ENCODE results near the gene DHTKD1. TPM values are rescaled to one million over a fixed set of nuclear protein-coding genes. Genes with fewer than 3 reads are reported as not detected.

Gene DHTKD1
- total and polyA plus RNA-seq, 2 of the 4 experiments (the other 2 are of a cell fraction) = 13.9 to 20.3 TPM

DNA sequence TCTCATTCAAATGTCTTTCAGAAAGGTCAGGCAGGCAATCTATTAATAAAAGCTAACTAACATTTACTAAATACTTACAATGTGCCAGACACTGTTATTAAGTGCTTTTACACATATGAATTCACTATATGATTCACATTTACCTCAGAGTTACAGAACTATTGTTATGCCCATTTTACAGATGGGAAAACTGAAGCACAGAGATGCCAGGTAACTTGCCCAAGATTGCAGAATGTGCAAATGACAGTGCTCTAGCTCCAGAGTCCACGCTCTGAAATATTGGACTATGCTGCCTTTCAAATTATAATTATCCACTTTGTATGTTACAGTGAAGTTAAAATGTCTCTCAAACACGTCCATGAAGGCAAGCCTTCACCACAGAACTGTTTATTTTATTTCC, 48.2 kb upstream of the DHTKD1 start:
- ChIA-PET CTCF (no interaction called here), POLR2A (ENCODE audit: unreplicated experiment) (no interaction called here)
- no peak for DNase-seq
- dilution Hi-C loops (cut with HindIII; ENCODE audit: low sequenced_read_pairs, unreplicated experiment) = no loop called here
- H4K5ac ChIP-seq (ENCODE audit: low read depth, low read length) = no peak overlapping the region
- no peak overlapping the region for H3K4ac ChIP-seq (ENCODE audit: low read depth, low read length)
- no peak overlapping the region for H3K56ac ChIP-seq (ENCODE audit: extremely low read depth, insufficient read depth, low read length)
- no peaks in the 10 kb centered on the region; the same call in 1 of the 2 replicates for H3K9me1 ChIP-seq (ENCODE audit: insufficient read depth, low read length)
- H3K9me3 ChIP-seq (ENCODE audit: control insufficient read depth, insufficient read depth, low read length) = no peaks in the 10 kb centered on the region
- H2BK15ac ChIP-seq (ENCODE audit: low read depth, low read length) = no peak overlapping the region
- no peak overlapping the region for H3K4me3 ChIP-seq (ENCODE audit: insufficient read depth, low read depth, low read length)
- no peak overlapping the region for H2AK9ac ChIP-seq (replicated peaks; ENCODE audit: low read depth, low read length, poor library complexity)
- no peak overlapping the region for H3K27ac ChIP-seq (ENCODE audit: insufficient read depth, low read length)
- H3K4me1 ChIP-seq (ENCODE audit: control insufficient read depth, insufficient read depth, low read length) = peaks cover 4% of the 10 kb centered on the region
- no peak for ATAC-seq (ENCODE audit: low read depth)
- no peak overlapping the region for H2AFZ ChIP-seq (replicated peaks; ENCODE audit: low read length, poor library complexity)
- no TSS peak for BruUV-seq (replicated peaks)
- no peak overlapping the region for H2AK5ac ChIP-seq (ENCODE audit: low read depth, low read length)
- no peaks in the 10 kb centered on the region for H3K27me3 ChIP-seq (ENCODE audit: control insufficient read depth, insufficient read depth, low read length)
- H4K8ac ChIP-seq (ENCODE audit: low read depth in 2 of 2, low read length in 2 of 2) = no peak overlapping the region
- peaks cover 21 to 47% of the 10 kb centered on the region in 2 experiments; a peak in 3 of 4 replicates for H3K79me1 ChIP-seq (ENCODE audit: low read depth in 1 of 2, low read length in 2 of 2)
- intact Hi-C loops (cut with micrococcal nuclease) = no loop called here
- H3K9ac ChIP-seq (ENCODE audit: low read depth, low read length) = no peak overlapping the region
- no peak overlapping the region for H2BK120ac ChIP-seq (ENCODE audit: low read depth, low read length)
- in situ Hi-C loops (cut with MboI; ENCODE audit: low sequenced_read_pairs) = no loop called here
- no peak overlapping the region for H2BK20ac ChIP-seq (ENCODE audit: low read depth, low read length)
- no peak overlapping the region for H3K14ac ChIP-seq (replicated peaks; ENCODE audit: low read depth, low read length)
- no peak overlapping the region for H3K4me2 ChIP-seq (ENCODE audit: low read depth, low read length)
- H2BK5ac ChIP-seq (ENCODE audit: low read depth, low read length, poor library complexity, severe bottlenecking) = no peak overlapping the region
- H3K23ac ChIP-seq (ENCODE audit: low read depth, low read length) = no peak overlapping the region
- TF ChIP-seq RCOR1 (IDR thresholded peaks at IDR 0.05; ENCODE audit: insufficient replicate concordance, low read length) = no peak
- TF ChIP-seq, protein P1, sequence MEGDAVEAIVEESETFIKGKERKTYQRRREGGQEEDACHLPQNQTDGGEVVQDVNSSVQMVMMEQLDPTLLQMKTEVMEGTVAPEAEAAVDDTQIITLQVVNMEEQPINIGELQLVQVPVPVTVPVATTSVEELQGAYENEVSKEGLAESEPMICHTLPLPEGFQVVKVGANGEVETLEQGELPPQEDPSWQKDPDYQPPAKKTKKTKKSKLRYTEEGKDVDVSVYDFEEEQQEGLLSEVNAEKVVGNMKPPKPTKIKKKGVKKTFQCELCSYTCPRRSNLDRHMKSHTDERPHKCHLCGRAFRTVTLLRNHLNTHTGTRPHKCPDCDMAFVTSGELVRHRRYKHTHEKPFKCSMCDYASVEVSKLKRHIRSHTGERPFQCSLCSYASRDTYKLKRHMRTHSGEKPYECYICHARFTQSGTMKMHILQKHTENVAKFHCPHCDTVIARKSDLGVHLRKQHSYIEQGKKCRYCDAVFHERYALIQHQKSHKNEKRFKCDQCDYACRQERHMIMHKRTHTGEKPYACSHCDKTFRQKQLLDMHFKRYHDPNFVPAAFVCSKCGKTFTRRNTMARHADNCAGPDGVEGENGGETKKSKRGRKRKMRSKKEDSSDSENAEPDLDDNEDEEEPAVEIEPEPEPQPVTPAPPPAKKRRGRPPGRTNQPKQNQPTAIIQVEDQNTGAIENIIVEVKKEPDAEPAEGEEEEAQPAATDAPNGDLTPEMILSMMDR (conservative IDR thresholded peaks at IDR 0.05; ENCODE audit: low read depth, low read length) = no peak
- TF ChIP-seq SMC3 (IDR thresholded peaks at IDR 0.05; ENCODE audit: low read depth, low read length) = no peak
- H3K18ac ChIP-seq (ENCODE audit: low read depth, low read length) = no peak overlapping the region
- H4K20me1 ChIP-seq (ENCODE audit: insufficient read depth, low read length) = peaks cover 7% of the 10 kb centered on the region; the same call in 1 of the 2 replicates
- H3K36me3 ChIP-seq (ENCODE audit: control insufficient read depth, insufficient read depth, low read length) = 0 out of 2 replicates have a peak, but pooled peaks cover 3% of the 10 kb centered on the region
- WGBS, 2 experiments (ENCODE audit: extremely low coverage in 2 of 2, insufficient read length in 1 of 2) = no CpG with 5 or more reads among the region's 2 CpGs
- no peak overlapping the region for H4K91ac ChIP-seq (ENCODE audit: insufficient read depth, low read depth, low read length)

Data from IMR-90 (cell line).